GM21576 (cell line): Measurements from ENCODE around the gene FANCB.

Experiments
- ATAC-seq: cut with Tn5 transposase; IDR thresholded peaks from one replicate; pipeline ENCODE4 v1.9.1; 2021; ENCODE audit warnings: mild to moderate bottlenecking, moderate library complexity; ENCODE audit not compliant: unreplicated experiment

Gene FANCB

DNA sequence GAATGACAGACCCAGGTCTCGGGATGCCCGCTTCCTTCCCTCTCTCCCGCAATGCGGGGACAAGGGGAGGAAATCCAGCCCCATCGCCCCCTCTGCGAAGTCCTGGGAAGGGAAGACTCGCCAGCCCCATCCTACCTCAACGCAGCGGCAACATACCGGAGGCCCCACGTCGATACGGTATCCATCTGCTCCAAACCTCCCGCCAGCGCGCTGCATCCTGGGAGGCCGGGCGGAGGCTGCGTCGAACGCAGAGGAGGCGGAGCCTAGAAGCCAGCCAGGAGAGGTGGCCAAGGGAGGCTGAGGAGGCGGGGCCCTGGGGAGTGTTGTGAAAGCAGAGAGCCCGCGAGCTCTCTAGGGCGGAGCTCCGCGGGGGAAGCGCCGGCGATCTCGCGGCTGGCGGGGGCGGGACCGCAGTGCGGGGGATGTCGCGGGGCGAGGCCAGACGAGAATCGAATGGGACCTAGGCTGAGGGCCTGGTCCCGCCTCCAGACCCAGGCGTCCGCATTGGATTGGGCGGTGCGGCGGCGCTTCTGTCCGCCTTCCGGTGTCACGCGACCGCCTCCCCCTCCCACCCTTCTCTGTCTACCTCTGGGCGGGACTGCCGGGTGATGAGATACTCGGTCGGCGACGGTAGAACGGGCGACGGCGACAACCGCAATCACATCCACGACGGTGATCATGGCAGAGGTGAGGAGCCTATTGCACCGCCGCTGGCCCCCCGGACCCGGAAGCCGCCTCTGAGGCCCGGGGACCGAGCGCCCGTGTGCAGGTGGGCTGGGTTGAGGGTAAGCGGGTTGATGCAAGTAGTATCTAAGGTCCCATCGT, at the start of gene FANCB, which contains the start of gene MOSPD2:
TSS of gene FANCB (minus strand) at position 219 of the 825 bp plus-strand sequence. CDS start 7,559 bp downstream, outside the sequence.
TSS of gene MOSPD2 (plus strand) at position 571 of the 825 bp plus-strand sequence. CDS start at position 679, 108 bp downstream.
- peak; percentile 96 for ATAC-seq

DNA sequence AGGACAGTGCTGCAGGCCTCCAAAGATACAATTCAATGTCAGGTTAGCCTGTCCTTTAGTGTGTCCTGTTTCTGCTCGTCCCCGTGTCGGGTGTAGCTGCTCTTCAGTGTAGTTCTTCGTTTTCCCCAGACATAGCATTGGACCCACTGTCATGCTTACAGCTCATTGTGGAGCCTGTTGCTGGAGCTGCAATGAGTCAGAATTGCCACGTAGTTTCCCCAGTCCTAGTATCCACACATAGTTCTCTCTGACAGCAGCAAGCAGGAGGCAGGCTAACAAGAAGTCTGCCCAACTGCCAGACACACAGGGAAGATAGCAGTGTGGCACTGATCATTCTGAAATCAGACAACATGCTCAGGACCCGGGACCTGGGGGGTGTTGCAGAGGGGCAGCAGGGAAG, 49.6 kb upstream of the FANCB start:
- no peak for ATAC-seq

DNA sequence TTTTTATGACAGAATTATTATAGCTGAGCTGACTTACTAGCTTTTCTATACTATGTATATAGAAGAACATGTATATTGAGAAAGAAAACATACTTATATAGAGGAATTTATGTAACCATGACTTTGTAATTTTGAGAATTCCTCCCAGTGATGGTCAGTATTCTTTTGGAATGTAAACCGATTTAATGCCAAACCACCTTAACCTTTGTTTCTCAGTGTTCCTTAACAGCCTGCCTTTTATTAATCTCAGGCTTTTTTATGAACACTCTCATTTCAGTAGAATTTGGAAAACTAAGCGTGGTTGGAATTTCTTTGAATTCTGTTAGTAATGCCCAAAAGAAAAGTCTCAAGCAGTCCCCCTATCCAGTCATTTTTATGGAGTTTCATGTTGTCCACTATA, 47.3 kb upstream of the FANCB start:
- ATAC-seq, result no peak

DNA sequence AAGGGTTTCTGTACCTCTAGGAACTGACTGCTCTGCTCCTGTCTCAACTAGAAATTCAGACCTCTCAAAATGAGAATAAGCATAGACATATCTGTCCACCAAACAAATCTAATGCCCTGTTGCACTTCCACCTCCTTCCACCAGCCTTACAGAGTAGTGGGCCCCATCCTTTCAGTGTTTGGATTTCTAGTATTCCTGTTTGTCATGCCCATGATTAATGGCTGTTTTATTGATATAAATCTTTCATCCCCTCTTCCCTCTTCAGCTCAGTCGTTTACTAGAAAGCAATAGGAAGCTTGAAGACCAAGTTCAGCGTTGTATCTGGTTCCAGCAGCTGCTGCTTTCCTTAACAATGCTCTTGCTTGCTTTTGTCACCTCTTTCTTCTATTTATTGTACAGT, 46.5 kb upstream of the FANCB start:
- no peak for ATAC-seq

DNA sequence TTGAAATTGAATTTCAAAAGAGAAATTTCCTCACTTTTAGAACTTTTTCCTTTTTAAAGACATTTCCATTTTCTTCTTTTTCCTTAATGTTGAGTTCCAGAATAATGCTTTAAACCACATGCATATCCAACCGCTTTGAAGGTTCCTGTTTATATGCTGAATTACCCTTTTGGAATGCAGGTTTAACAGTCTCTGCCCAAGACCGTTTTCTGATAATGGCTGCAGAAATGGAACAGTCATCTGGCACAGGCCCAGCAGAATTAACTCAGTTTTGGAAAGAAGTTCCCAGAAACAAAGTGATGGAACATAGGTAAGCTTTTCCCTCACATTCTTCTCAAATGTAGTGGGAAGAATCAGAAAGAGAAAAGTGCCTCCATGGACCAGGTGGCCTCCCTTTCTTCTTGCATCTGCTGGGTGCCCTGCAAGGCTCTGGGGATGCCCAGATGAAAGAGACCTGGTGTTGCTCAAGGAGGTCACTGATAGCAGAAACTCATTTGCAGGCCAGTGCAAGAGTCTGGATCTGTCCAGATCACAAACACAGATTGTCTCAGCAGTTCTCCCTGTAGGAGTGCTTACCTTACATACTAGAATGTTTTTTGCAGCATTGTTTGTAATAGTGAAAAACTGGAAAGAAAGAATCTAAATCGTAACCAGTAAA, 43.3 kb upstream of the FANCB start:
- no peak for ATAC-seq

DNA sequence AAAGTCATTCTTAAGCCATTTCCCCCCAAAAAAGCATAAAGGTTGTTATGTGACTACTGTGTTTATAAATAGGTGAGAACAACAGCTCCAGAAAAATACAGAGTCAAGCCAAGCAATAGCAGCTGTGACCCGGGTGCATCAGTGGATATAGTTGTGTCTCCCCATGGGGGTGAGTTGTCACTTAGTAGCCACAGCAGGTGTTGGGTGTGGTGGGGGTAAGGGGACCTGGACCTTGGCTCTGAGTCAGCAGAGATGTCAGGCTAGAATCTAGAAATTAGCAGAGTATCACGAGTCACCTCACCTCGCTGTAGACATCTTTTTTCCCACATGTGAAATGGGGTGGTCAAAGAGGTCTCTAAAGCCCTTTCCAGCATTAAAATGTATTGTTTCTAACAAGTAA, 42.7 kb upstream of the FANCB start:
- ATAC-seq, result no peak

DNA sequence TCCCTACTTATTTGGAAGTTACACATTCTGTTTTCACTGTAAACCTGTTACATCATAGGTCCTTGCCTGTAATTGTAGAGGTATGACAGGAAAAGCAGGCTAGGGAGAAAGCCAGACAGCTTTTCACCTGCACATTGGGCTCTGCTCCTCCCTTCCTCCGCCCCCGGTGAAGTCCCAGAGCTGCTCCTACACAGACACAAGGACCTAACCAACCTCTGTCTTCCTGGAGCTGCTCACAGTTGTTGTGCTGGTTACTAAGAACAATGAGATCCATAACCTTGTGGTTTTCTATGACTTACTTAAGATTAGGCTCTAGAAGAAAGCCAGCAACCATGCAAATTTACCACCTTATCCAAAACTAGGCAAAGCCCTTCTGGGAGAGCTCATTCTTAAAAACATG, 40.4 kb upstream of the FANCB start:
- no peak for ATAC-seq

DNA sequence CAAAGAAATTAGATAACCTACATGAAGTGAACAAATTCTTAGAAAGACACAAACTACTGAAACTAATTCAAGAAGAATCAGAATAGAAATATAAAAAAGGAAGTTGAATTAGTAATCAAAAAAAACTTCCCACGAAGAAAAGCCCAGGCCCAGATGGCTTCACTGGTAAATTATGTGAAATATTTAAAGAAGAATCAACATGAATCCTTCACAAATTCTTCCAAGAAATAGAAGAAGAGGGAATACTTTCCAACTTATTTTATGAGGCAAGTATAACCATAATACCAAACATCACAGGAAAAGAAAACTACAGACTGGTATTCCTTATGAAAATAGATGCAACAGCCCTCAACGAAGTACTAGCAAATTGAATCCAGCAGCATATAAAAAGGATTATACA, 31.0 kb upstream of the FANCB start:
- ATAC-seq, result no peak

DNA sequence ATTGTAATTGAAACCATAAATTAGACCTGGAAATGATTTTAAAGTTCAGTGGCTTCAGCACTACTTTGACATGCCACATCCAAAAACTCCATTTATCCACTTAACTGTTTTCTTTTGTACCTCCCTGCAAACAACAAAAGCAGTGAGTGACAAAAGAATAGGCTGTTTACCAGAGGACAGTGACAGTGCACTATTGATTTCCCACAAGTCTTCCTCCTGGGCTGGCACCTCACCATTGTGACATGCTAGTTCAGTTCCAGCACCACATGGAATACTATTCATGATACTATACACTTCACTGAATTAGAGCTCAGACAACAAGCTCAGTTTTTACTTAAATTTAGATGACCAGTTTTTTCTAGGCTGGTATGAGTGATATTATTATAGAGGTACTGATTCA, 29.7 kb upstream of the FANCB start:
- no peak for ATAC-seq

DNA sequence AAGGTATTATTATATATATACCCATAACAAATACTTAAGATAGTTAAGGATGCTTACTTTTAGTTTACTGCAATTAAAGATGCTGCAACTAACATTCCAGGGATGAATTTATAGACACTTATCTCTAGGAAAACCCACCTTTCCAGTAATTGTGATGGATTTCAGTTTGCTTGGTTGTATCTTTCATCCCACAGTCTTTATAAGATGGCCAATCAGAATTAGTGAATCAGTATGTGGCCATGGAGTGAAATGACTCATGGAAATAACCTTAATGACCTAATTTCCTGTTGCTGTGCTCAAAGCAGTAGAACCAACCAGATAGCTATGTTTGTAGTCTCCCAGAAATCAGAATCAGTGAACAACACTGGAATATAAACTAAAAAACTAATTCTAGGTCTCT, 26.7 kb upstream of the FANCB start:
- no peak for ATAC-seq

DNA sequence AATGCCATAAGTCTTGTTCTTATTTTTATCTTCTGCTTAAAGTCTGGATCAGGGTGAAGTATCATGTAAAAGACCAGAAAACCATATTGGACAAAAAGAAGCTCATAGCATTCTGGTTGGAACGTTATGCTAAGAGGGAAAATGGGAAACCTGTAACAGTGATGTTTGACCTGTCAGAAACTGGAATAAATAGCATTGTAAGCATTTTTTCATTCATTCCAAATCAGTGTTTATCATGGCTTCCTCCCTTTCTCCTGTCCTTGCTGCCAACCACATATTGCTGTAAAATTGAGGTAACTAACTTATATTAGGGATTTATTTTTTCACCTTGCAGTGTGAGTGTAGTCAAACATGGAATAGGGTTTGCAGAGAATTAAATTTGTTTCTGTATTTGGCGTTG, 24.2 kb upstream of the FANCB start:
- no peak for ATAC-seq

DNA sequence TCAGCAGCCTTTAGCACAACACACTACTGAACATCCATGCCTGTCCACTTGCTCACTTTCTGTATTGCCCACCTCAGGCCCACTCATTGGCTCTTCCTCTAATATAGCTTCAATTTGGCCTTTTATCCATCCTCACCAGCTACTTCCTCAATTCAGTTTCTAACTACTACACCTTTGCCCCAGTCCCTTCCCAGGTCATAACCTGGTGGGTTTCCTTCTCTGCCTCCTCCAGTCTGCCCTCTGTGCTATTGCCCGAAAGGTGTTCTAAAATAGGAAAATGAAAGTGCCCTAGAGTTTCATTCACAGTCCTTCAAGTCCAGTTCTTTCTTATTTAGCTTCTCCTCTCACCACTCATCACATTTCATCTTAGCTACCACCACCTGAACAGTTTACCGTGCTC, 23.4 kb upstream of the FANCB start:
- no peak for ATAC-seq

DNA sequence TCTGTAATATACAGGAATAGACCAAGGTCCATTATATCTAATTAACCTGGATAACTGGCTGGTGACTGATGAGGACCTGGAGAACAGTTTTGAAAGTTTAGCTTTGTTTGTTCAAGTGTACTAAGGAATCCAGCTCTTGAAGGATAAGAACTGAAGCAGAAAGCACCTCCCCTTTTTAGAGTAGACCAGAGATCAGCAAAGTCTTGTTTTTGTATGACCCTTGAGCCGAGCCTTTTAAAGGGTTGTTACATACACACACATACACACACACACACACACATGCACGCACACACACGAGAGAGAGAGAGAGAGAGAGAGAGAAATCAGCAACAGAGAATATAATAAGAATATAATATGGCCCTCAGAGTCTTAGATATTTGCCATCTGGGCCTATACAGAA, 13.4 kb upstream of the FANCB start:
- no peak for ATAC-seq

DNA sequence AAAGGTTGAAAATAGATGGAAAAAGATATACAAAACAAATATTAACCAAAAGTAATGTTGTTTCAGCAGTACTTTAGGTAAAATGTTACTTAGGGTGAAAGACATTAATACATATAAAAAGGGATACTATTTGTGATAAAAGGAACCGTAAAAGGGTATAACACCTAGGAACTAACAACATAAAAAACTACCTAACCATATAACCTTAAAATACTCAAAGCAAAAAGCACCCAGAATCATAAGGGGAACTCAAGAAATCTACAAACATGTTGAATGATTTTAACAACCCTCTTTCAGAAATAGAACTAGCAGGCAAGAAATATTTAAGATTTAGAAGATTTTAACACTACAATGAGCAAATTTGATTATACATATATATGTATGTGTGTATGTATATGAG, 11.8 kb upstream of the FANCB start:
- no peak for ATAC-seq

DNA sequence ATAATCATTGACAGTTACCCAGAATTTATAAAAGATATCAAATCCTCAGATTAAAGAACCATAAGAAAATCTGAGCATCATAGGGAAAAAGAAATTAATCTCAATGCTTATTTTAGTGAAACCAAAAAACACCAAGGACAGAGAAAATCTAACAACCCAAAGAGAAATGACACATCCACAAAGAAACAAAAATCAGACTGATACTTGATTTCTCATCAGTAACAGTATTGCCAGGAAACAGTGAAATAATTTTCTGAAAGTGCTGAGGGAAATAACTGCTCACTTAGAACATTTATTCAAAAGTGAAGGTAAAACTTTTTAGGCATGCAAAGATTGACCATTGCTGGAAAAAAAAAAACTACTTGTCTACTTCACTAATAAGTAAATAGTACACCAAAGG, 11.0 kb upstream of the FANCB start:
- ATAC-seq, result no peak

DNA sequence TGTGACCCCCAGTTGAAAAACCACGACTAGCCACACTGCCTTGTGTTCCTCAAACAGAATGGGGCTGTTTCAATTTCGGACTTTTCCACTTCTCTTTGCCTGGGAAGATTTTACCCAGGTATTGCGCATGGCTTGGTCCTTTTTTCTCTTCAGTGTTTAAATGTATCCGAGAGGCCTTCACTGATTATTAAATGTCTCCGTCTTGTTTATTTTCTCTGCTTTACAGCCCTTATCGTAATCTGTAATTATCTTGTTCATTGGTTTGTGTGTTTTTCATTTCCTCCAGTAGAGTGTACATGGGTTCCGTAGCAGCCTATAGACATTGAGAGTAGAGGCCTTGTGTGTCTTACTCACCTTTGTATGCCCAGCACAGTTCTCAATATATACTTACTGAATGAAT, 2.8 kb upstream of the FANCB start:
- ATAC-seq, result no peak

DNA sequence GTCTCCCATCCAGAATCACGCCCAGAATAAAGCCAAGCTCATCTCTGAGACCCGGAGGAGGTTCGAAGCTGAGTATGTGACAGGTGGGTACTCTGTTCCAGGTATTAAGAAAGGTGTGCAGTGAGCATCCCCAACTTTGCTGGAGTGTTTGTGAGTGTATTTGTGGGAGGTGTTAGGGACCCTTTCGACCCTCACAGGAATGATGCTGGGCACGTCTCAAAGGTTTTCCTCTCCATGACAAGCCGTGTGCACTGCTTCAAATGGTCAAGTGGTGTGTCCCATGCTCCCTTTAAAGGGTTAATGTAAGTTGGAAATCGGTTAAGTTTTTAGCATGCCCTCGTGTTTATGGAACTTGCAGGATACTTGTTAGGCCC, 794 bp upstream of the FANCB start:
- ATAC-seq, result no peak

DNA sequence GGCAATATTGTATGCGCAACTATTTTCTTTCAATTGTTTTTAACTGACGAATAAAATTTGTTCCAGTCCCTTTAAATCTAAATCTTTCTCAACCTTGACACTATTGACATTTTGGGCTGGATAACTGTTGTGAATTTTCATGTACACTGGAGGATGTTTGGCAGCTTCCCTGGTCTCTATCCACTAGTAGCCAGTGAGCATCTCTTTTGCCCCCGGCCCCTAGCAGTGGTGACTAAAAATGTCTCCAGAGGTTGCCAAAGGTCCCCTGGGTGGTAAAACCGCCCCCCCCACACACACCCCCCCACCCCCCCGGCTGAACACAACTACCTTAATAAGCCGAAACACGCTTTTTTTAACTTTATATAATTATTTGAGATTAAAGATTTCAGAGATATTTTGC, 514 bp downstream of the FANCB start:
- ATAC-seq, result no peak

DNA sequence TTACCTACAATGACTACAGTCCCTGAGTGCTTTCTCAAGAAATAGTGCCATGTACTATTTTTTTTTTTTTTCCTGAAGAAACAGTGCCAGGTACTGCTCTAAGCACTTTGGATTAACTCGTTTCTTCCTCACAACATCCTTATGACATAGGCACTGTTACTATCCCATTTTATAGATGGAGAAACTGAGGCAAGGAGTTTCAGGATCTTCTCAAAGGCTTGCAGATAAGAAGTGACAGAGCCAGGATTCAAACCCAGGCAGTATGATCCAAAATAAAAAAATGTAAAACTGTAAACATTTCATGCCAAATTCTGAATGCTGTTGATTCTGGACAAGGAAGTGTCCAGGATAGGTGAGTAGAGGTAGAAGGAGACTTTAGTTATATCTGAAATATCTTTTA, 1.1 kb downstream of the FANCB start:
- no peak for ATAC-seq

DNA sequence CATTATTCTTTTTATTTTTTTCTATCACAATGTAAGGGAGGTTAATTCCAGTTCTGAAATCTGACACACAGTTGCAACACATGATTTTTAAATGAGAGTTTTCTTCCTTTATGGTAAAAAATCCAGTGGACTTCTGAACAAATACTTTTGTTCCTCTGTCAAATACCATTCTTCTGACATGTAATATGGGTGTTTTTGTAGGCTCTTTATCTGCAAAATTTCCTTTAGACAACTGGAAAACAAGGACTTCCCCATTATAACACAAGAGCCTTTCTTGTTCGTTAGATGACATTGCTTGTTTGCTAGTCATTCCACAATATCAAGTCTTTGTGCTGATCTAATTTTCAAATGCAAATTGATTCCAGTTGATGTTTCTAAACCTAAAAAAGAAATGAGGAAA, 7.7 kb downstream of the FANCB start:
- no peak for ATAC-seq

DNA sequence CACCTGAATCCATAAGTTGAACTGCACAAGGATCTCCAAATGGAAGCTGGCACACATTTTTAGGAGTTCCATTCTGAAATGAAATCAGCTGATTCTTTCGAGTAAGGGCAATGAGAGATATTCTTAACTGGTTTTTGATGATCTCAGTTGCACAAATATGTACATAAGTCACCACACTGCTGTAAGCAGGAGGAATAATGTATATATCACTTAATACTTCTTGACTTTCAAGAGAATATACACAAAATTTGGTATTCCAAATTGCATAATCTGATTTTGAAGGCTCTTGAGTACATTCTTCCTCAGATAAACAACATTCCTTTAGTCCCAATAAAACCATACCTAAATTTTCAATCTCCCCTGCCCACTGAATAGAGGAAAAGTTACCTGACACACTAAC, 8.2 kb downstream of the FANCB start:
- no peak for ATAC-seq

DNA sequence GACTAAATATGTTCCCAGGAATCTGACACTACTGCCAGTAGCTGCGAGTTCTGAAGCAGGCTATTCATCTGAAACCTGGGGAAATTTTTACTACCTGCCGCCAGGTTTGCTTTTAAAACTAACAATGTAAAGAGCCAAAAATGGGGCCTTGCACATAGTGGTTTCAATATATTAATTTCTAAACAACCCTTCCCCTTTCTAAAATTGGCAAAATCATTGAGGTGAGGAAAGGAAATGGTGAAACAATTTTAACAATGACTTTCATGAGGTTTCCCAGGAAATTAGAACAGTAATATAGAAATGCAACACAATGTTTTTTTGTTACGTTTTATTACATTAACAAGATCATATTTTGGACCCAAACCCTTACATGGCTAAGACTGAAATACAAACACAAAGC, 21.3 kb downstream of the FANCB start:
- no peak for ATAC-seq

DNA sequence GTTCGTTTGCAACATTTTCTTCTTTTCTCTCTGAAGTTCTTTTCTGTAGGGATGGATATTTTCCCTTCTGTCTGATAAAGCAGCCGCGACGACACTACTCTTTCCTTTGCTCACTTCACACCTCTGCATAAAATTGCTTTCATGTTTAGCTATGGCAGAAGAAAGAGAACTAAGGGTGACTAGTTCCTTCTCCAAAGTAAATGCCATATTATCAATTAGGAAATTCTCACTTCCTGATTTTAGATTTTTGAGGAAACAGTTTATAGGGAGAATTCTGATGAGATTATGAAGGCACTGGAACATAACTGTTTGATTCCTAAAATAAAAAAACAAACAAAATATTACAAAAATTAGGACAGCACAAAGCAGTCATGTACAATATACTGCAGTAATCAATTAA, 29.2 kb downstream of the FANCB start:
- ATAC-seq, result no peak
